ENCODE results near the gene IL17REL.
"Not testable (repeated sequence)": the region's sequence is repeated elsewhere in the genome, so short reads cannot be mapped to it uniquely, and the experiment has no call there.

The IL17REL gene

GRCh38 chr22:50001388-50002231 is 11.0 kb downstream of the IL17REL start:
- DNase-seq = no peak

- no peak for DNase-seq
These were observed 11.8 kb downstream of the IL17REL start for GRCh38 chr22:50000587-50001387.

GRCh38 chr22:49999946-50000586 is 12.5 kb downstream of the IL17REL start:
- no peak for DNase-seq

GRCh38 chr22:49999063-49999945 is 13.3 kb downstream of the IL17REL start:
- no peak for DNase-seq

GRCh38 chr22:49998718-49999062 is 13.9 kb downstream of the IL17REL start:
- DNase-seq = no peak

GRCh38 chr22:49997932-49998717 is 14.4 kb downstream of the IL17REL start:
- no peak for DNase-seq

- no peak for DNase-seq
These were observed 15.3 kb downstream of the IL17REL start for GRCh38 chr22:49997251-49997599.

GRCh38 chr22:49996518-49997250 is 15.9 kb downstream of the IL17REL start:
- DNase-seq = no peak

GRCh38 chr22:49996119-49996517 is 16.4 kb downstream of the IL17REL start:
- DNase-seq = no peak

GRCh38 chr22:49995361-49996118 is 17.0 kb downstream of the IL17REL start:
- no peak for DNase-seq

- no peak for DNase-seq
These were observed 17.6 kb downstream of the IL17REL start for GRCh38 chr22:49995041-49995360.

GRCh38 chr22:49994361-49995040 is 18.1 kb downstream of the IL17REL start:
- no peak for DNase-seq

GRCh38 chr22:49993649-49994360 is 18.8 kb downstream of the IL17REL start:
- DNase-seq = no peak

GRCh38 chr22:49992921-49993648 is 19.5 kb downstream of the IL17REL start:
- peak; percentile 51 for DNase-seq

GRCh38 chr22:49991907-49992533 is 20.5 kb downstream of the IL17REL start:
- no peak for DNase-seq

- no peak for DNase-seq
These were observed 21.4 kb downstream of the IL17REL start for GRCh38 chr22:49991167-49991566.

- not testable (repeated sequence) for DNase-seq
These were observed 22.7 kb downstream of the IL17REL start for GRCh38 chr22:49989826-49990225.

GRCh38 chr22:49986325-49986724 is 26.2 kb downstream of the IL17REL start:
- DNase-seq = no peak
